Measurements from ENCODE around the gene PTPN2. TPM values are rescaled to one million over a fixed set of nuclear protein-coding genes. Genes with fewer than 3 reads are reported as not detected.

PTPN2 gene
- total and polyA plus RNA-seq, 9 of the 15 experiments (the other 6 are each of a cell fraction or from before 2014, with no cell fraction given), result 36.6 to 66.4 (median 43.8) TPM

DNA sequence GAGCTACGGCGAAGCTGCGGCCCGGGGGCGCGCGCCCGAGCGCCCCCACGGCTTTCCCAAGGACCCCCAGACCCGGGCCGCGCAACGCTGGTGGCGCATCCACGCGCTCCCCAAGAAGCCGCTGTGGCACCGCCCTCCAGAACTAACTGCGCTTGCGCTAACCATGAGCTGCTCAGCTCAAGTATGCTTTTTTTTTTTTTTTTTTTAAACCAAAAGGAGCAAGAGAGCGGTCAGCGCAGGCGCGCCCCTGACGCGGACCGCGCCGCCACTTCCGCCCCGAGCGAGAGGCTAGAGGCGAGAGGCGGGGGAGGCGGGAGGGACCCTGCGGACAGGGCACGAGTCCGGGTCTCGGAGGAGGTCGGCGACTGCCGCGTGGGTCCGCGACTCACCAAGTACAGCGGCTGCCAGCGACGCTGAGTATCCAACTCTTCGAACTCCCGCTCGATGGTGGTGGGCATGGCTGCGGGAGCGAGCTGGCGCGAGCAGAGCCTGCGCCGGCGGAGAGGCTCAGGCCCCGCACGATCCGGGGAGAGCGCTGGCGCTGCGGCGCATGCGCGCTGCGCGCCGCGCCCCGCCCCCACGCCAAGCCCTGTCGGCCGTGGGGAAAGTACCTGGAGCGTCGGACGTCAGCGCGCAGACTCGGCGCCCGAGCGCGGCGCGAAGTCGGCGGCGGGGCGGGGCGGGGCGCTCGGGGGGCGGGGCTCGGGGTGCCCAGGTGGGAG lies at the start of gene PTPN2 (continued):
- TF ChIP-seq, protein P1, sequence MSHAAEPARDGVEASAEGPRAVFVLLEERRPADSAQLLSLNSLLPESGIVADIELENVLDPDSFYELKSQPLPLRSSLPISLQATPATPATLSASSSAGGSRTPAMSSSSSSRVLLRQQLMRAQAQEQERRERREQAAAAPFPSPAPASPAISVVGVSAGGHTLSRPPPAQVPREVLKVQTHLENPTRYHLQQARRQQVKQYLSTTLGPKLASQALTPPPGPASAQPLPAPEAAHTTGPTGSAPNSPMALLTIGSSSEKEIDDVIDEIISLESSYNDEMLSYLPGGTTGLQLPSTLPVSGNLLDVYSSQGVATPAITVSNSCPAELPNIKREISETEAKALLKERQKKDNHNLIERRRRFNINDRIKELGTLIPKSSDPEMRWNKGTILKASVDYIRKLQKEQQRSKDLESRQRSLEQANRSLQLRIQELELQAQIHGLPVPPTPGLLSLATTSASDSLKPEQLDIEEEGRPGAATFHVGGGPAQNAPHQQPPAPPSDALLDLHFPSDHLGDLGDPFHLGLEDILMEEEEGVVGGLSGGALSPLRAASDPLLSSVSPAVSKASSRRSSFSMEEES (CRISPR knock-in tag; IDR thresholded peaks at IDR 0.05), result no peak
- TF ChIP-seq HIVEP1 (CRISPR knock-in tag; IDR thresholded peaks at IDR 0.05), result 0 out of 2 replicates have a peak, but pooled peaks have one; percentile 39
- TF ChIP-seq, protein P2, sequence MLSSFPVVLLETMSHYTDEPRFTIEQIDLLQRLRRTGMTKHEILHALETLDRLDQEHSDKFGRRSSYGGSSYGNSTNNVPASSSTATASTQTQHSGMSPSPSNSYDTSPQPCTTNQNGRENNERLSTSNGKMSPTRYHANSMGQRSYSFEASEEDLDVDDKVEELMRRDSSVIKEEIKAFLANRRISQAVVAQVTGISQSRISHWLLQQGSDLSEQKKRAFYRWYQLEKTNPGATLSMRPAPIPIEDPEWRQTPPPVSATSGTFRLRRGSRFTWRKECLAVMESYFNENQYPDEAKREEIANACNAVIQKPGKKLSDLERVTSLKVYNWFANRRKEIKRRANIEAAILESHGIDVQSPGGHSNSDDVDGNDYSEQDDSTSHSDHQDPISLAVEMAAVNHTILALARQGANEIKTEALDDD (IDR thresholded peaks at IDR 0.05), result no peak
- TF ChIP-seq, protein P3, sequence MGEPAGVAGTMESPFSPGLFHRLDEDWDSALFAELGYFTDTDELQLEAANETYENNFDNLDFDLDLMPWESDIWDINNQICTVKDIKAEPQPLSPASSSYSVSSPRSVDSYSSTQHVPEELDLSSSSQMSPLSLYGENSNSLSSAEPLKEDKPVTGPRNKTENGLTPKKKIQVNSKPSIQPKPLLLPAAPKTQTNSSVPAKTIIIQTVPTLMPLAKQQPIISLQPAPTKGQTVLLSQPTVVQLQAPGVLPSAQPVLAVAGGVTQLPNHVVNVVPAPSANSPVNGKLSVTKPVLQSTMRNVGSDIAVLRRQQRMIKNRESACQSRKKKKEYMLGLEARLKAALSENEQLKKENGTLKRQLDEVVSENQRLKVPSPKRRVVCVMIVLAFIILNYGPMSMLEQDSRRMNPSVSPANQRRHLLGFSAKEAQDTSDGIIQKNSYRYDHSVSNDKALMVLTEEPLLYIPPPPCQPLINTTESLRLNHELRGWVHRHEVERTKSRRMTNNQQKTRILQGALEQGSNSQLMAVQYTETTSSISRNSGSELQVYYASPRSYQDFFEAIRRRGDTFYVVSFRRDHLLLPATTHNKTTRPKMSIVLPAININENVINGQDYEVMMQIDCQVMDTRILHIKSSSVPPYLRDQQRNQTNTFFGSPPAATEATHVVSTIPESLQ (CRISPR knock-in tag; IDR thresholded peaks at IDR 0.05), result 0 out of 2 replicates have a peak, but pooled peaks have one; percentile 73
- TF ChIP-seq ZNF830 (CRISPR knock-in tag; IDR thresholded peaks at IDR 0.05), result peak; percentile 41; the same call in 1 of the 2 replicates
- peak; percentile 89 for TF ChIP-seq THAP12 (CRISPR knock-in tag; IDR thresholded peaks at IDR 0.05)
- TF ChIP-seq ZNF174 (CRISPR knock-in tag; IDR thresholded peaks at IDR 0.05), result no peak
- peak; percentile 58 to 86 for TF ChIP-seq MNT (conservative IDR thresholded peaks at IDR 0.05)
- TF ChIP-seq, protein P4, sequence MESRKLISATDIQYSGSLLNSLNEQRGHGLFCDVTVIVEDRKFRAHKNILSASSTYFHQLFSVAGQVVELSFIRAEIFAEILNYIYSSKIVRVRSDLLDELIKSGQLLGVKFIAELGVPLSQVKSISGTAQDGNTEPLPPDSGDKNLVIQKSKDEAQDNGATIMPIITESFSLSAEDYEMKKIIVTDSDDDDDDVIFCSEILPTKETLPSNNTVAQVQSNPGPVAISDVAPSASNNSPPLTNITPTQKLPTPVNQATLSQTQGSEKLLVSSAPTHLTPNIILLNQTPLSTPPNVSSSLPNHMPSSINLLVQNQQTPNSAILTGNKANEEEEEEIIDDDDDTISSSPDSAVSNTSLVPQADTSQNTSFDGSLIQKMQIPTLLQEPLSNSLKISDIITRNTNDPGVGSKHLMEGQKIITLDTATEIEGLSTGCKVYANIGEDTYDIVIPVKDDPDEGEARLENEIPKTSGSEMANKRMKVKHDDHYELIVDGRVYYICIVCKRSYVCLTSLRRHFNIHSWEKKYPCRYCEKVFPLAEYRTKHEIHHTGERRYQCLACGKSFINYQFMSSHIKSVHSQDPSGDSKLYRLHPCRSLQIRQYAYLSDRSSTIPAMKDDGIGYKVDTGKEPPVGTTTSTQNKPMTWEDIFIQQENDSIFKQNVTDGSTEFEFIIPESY (CRISPR knock-in tag; IDR thresholded peaks at IDR 0.05), result no peak; the same call in 1 of the 2 replicates
- no peak for TF ChIP-seq XRCC4 (IDR thresholded peaks at IDR 0.05; ENCODE audit: extremely low read depth, insufficient read depth, insufficient read length)
- no peak for TF ChIP-seq FOXK1 (CRISPR knock-in tag; IDR thresholded peaks at IDR 0.05; ENCODE audit: borderline replicate concordance)
- TF ChIP-seq ERF (CRISPR knock-in tag; IDR thresholded peaks at IDR 0.05), result peak; percentile 89; the same call in 1 of the 2 replicates
- no peak for TF ChIP-seq SETDB1 (IDR thresholded peaks at IDR 0.05; ENCODE audit: low read length)
- peak; percentile 60 for TF ChIP-seq SAP30 (IDR thresholded peaks at IDR 0.05; ENCODE audit: borderline replicate concordance, insufficient read depth, low read depth, low read length, poor library complexity, severe bottlenecking)
- TF ChIP-seq ZNF134 (CRISPR knock-in tag; conservative IDR thresholded peaks at IDR 0.05), result no peak; the same call in 1 of the 2 replicates
- no peak; the same call in 1 of the 2 replicates for TF ChIP-seq ZNF12 (CRISPR knock-in tag; IDR thresholded peaks at IDR 0.05)

All from K562 (cell line).